HG03064 (cell line): Measurements from ENCODE around the gene TTC39A.

Experiments used
- ATAC-seq: cut with Tn5 transposase; IDR thresholded peaks from one replicate; pipeline ENCODE4 v1.9.1; 2021; ENCODE audit warnings: low read depth; ENCODE audit not compliant: unreplicated experiment

TTC39A gene

DNA sequence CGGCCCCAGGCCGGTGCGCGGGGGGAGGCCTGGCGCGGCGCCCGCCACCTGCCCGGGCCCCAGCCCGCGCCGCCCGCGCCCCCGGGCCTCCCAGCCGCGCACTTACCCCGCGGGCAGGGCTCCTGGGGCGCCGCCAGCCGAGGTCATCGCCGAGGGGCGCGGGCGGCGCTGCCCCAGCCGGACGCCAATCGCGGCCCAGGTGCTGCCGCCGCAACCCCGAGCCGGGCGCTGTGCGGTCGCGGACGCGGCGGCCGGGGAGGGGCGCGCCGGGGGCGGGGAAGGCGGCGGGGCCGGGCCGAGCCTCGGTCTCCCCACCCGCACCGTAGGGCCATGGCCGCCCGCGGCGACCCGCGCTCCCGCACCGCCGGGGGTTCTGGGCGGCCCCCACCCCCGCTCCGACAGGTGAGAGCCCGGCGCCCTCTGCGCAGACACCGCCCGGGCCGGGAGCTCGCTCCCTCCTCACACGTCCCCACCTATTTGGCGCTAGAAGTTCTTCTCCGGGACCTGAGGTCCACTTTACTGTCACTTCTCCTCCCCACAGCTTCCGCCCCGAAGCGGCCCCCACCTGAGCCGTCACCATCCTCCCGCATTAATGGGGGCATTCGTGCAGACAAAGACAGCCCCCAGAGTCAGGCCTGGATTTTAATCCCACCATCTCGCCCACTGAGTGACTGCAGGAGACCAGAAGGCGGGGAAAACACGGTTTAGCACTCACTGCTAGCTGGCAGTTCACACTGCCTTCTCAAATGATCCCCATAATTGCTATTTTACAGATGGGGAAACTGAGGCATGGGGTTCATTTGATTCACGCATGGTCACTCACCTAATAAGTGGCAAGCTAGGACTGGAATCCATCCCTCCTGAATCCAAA, at the start of gene TTC39A:
Gene TTC39A (minus strand): TSS at position 232 of the 871 bp plus-strand sequence. CDS start 85 bp downstream, at position 147.
- no peak for ATAC-seq

DNA sequence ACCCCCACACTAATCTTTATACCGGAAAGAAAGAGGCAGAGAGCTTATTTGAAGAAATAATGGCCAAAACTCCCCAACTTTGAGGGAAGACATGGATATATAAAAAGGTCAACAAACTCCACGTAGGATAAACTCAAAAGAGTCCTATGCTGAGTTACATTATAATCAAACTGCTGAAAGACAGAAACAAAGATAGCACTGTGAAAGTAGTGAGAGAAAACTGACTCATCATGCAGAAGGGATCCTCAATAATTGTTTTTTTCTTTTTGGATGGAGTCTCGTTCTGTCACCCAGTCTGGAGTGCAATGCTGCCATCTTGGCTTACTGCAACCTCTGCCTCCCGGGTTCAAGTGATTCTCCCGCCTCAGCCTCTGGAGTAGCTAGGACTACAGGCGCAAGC, 48.5 kb upstream of the TTC39A start:
- no peak for ATAC-seq

DNA sequence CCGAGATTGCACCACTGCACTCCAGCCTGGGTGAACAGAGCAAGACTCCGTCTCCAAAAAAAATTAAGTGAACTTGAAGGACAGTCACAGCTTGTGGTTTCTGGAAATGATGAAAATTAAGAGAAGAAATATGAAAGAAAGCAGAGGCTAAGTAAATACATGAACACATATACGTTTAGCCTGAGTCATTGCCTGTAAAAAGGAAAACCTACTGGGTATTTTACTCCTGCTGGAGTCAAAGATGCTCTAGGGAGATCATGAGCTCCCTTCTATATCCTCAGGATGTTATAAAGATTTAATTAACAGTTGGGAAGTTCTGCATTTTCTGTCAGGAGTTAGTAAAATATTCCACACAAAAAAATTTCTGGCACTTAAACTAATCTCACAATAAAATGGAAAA, 43.5 kb upstream of the TTC39A start:
- no peak for ATAC-seq

DNA sequence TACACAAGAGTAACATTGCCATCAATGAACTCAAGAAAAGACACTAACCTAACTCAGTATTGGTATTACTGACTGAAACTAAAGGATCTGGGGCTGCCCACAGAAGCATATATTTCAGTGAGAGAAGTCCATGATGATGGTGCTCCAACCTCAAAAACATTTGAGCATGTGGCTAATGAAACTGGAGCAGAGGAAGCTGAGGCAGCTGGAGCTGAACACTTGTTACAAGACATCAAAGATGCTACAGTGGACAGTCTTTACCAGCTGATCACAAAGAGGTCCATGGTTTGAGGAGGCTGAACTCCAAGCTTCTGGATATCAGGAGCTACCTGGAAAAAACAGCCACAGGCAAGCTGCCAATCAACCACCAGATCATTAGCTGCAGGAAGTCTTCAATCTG, 42.2 kb upstream of the TTC39A start:
- ATAC-seq = no peak

DNA sequence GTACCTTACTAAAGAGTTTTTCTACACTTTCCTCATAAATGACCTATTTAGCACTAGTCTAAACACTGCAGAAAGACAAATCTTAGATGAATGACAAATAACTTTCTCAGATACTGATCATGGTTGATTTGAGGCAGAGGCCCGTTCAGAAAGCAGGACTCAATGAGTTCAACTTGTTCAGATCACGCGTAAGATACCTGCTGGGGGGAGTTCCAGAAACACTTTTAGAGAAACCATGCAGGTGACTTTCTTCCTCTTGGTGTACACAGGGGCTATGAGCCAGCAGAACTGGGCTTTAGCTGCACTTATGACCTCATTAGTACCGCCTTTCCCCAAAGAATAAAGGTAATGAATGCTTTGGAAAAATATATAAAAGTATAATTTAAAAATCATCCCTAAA, 38.8 kb upstream of the TTC39A start:
- ATAC-seq = no peak

DNA sequence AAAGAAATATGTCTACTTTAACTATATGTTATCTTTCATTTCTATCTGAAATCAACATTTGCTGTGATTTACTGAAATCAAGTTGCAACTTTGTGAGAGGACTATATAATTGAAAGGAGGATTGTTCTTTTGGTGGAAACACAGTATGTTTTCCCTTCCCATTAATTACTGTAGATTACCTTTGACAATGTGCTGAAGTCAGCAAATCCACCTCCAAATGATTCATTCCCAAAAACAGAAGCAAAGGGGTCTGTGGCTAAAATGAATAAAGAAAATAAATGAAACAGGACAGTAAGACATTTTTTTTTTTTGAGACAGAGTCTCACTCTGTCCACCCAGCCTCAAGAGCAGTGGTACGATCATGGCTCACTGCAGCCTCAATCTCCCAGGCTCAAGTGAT, 35.4 kb upstream of the TTC39A start:
- ATAC-seq = no peak

DNA sequence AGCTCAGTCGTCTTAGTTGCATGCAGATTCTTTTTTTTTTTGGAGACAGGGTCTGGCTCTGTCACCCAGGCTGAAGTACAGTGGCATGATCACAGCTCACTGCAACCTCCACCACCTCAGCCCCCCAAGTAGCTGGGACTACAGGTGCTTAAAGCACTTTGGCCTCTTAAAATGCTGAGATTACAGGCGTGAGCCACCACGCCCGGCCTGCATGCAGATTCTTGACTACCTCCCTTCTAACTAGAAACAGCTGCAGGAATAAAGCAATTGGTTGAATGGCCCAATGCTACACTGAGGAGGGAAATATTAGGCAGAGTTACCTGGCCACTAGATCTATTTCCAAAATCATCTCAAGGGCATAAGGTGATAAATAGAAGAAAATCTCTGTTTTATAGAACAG, 29.5 kb upstream of the TTC39A start:
- ATAC-seq = no peak

DNA sequence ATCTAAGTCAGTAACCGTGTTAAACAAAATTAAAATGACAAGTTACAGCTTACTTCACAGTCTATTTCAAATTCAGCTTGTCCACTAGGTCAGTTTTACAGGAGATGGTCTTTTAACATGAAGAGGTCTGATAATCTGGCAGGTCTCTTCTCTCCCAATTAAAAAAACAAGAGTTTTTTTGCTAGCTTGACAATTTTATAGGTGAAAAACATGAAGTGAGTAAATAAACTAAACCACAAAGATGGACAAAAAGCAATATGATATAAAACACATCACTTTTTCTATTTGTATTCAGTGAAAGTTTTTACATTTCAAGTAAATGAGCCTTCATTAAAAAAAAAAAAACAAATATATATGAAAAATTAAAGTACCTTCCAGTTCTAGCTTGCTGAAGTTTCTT, 25.0 kb upstream of the TTC39A start:
- no peak for ATAC-seq

DNA sequence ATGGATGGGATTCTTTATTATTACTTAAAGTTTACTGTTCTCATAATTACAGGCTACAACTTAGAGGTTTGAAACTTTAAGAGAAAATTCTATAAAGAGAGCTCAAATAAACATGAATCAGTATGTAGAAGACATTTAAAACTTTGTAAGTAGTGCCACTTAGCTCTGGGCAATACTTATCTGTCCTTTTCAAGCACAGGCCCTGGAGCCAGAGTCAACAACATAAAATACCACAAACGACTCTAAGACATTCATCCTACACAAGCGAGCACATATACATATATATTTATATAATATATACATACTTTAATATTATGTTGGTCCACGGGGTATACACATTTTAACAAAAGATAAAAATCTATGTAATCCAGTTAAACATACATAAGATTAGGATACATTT, 24.1 kb upstream of the TTC39A start:
- no peak for ATAC-seq

DNA sequence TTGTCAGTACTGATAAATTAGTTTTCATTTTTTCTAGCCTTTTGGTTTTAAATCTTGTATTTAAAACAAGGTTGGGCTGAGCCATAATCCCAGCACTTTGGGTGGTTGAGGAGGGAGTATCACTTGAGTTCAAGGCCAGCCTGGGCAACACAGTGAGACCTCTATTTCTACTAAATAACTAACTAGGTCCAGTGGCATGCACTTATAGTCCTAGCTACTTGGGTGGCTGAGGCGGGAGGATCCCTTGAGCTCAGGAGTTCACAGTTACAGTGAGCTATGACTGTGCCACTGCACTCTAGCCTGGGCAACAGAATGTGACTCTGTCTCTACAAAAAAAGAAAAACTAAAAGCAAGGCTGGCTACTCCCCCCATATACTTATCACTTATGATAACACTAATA, 21.5 kb upstream of the TTC39A start:
- no peak for ATAC-seq

DNA sequence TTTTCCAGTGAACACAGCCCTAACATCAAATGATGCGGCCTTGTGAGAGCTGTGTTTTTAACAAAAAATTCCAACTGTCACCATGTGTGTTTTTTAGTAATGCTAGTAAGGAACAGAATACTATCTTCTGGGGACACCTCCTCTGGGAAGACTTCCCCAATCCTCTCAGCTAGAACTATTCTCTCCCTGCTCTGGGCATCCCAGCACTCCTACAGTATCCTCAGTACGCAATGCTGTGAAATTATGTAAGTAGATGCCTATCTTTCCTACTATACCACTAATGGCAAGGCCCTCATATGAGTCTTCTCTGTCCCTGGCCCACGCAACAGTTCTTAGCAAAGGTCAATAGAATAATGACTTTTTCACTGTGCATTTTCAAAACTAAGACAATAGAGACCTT, 19.5 kb upstream of the TTC39A start:
- no peak for ATAC-seq

DNA sequence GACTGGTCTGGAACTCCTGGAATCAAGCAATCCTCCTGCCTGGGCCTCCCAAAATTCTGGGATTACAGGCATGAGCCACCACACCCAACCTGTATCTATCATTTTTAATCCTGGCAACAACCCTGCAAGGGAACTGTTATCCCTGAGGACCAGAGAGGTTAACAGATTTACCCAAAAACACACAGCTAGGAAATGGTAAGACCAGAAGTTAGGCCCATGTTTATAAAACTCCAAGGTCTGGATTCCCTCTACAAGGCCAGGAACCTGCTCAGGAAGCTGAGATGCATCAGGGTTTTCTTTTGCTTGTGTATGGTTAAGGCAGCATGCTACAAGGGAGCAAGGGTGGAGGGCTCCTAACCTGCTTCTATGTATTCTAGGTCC, 17.8 kb upstream of the TTC39A start:
- no peak for ATAC-seq

DNA sequence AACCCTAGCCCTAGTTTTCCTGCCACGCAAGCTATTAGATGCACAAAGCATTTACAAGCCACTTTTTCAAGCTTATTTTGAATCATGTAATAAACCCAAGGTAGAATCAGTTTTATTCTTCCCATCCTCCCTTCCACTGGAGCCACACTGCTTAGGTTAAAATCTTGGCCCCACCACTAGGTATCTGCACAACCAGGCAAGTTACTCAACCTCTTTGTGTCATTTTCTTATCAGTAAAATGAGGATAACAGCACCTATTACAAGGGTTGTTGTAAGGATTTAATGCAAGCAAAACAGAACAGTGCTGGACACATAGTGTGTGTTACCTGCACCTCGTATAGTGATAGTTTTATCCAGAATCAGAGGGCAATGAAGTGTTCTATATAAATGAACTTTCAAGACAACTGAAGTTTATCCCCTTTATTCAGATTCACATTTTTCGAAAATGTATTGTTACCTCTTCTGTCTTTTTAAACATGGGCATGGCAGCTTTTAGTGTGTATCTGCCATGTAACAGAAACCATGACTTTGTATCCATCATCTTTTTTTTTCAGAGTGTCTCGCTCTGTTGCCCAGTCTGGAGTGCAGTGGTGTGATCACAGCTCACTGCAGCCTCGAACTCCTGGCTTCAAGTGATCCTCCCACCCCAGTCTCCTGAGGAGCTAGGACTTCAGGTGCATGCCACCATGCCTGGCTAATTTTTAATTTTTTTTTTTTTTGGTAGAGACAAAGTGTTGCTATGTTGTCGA, 17.2 kb upstream of the TTC39A start:
- no peak for ATAC-seq

DNA sequence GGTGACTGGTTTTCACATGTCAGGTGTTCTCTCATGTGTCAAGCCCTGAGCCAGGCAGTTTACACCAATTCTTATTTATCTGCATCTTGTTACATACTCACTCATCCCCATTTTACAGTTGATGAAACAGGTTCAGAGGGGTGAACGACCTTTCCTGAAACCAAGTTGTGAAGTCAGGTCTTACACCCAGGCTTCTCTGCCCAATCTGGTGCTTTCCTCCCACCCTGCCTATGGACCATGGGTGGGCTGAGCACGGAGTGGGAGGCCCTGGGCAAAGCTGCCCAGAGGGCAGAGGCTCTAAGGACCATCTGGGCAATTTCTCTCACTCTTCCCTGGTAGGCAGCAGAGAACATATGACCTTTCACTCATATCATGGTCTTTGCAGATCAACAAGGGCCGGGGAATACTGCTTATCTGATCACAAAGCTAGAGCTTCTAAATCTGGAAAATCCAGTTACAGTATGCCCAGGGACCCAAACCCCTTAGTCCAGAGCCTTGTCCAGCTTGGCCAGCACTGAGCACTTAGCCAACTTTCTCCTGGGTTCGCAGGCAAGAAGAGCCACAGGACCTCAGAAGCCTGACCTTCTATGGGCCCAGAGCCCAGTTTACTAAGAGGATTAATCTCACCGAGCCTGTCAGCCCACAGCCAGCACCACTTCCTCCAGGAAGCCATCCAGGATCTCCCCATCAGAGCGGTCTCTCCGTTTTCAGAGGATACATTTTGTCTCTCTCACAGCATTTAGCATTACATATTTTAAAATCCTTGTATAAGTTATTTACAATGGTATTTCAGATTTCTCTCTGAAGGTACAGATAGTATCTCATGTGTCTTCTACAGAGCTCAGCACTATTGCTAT, 16.0 kb upstream of the TTC39A start:
- no peak for ATAC-seq

DNA sequence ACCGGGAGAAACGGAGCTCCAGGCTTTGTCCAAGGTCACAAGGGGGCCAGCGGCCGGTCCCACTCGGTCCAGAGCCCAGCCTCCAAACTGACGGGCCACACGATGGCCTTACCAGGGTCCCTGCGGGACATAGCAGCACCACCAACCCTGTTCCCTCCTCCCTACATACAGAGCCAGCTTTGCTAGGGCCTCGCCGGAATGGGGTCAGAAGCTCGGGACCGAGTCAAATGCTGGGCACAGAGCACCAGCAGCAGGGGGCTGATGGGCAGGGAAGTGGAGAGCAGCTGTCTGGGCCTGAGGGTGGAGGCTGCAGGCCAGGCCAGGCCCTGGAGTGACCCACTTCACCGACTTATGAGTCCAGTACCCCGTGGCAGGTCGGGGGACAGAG, 14.9 kb upstream of the TTC39A start:
- ATAC-seq = no peak

DNA sequence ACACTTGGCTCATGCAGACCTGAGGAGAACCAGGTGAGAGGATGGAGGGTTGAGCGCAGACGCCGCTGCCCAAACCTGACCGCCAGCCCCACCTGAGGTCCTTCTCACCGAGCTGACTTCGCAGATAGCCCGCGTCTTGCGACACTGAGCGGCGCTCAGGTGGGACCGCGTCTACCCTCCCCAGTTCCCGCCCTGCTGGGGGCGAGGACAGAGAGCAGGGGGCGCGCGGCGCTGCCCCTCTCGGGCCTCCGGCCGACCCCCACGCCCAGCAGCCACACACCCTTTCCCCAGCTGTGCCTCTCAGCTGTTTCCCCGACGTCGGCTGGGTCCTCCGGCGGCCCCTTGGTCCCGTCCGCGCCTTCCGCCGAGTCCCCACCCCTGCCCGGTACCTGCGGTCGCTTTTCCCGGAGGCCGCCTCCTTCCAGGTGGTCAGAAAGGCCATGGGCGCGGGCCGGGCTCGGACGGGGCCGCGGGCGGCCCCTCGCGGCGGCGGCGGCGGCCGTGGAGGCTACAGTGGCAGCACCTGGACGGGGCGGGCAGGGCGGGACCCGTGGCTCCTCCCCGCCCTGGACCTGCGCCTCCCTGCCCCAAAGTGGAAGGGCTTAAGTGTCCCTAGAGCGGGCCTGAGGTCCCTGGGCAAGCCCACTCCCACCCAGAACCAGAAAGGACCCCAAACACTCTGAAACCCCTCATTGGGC, 14.4 kb upstream of the TTC39A start:
- no peak for ATAC-seq

DNA sequence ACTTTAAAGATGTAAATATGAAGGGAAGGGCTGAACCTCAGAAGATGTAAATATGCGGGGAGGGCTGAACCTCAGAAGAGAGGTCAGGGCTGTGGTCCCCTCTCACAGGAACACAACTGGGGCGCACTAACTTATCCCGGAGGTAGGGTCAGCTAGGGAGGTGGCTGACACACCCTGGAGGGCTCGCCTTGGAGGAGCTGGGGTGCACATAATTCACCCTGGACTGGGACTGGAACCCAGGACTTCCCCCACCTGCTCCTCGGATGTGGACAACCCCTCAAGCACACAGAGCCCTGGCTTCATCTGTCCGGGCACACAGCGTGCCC, 13.9 kb upstream of the TTC39A start:
- ATAC-seq = no peak

DNA sequence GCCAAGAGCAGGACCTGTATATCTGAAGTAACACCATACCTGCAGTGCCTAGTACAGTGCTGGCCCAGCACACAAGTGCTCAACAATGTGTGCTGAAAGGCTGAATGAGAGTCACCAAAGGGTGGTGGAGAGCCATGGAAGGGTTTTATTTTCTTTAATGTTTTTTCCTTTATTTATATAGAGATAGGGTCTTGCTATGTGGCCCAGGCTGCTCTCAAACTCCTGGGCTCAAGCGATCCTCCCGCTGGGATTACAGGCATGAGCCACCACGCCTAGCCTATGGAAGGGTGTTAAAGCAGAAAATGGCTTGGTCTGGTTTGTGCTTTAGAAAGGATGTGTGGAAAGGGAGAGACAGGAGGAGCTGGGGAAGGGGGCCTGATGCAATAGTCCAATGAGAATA, 13.3 kb upstream of the TTC39A start:
- ATAC-seq = no peak

DNA sequence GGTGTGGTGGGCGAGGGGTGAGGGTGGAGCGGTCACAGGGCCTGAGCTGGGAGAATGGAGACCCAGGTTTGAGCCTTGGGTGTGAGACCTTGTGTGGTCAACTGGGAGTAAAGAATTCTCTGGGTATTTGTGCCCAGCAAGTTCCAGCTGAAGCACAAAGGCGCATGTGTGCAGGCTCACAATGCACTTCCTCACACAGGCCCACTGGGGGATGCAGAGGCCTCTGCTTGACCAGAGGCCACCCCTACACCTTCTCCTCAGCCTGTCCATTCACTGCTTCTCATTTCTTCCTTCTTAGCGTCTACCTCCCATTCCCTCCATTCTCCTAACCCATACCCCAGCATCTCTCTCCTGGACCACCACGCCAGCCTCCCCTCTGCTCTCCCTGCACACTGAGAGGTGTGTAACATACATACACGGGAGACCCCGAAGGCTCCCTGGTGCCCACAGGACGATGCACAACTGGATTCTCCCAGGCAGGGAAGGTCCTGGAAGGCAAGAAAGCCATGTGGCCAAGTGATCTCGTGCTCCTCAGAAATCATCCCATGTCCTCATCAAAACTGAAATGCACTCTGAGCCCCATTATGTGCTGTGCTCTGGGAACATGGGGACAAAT, 12.3 kb upstream of the TTC39A start:
- no peak for ATAC-seq

DNA sequence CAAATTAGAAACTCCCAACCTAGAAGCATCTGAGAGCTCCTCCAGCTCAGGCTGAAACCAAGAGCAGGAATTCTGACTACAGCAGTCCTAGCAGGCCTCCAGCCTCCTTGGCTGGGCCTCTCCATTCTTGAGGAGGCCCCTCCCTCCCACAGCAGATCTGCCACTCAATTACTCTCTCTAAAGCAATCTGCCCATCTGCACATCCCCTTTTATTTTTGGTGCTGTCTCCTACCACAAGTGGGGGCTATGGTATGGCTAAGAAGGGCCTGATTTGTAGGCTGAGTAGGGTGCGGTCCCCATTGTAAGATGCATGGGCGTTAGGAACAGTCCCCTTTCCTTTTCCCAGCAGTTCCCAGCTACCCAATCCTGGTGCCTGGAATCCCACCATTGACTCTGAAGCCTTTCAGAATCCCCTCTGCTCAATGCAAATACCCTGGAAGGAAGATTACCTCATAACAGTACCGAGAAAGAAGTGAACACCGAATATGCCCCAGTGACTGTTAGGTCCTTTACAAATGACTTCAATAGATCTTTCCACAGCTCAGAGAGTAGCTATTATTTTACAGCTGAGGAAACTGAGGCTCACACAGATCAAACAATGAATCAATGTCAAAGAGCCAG, 11.6 kb upstream of the TTC39A start:
- ATAC-seq = no peak
